Amygdala (tissue), 56 donors: ENCODE results near the gene ASAP3.

Experiments
- DNase-seq, 56 donors: peaks; one replicate each; lab custom pipeline; 2025; lab: John Stamatoyannopoulos, UW

ASAP3 gene

GRCh38 chr1:23428136-23428905, 55.7 kb downstream of the ASAP3 start:
- no peak for DNase-seq

- no peak for DNase-seq
Observed at GRCh38 chr1:23427550-23427949, 56.4 kb downstream of the ASAP3 start.

GRCh38 chr1:23426828-23427227, 57.2 kb downstream of the ASAP3 start:
- DNase-seq, result no peak

- no peak for DNase-seq
Observed at GRCh38 chr1:23425193-23425494, 58.8 kb downstream of the ASAP3 start.

GRCh38 chr1:23424293-23425192, 59.4 kb downstream of the ASAP3 start, which contains the start of gene TCEA3:
Gene TCEA3, minus strand, starts transcription at chr1:23424748. Its CDS starts 115 bp downstream, at chr1:23424633.
- DNase-seq, result peak in 8 of 56 donors; percentile 9 to 28 (median 16)

- DNase-seq, result peak in 1 of 56 donors; percentile 24
Observed at GRCh38 chr1:23423415-23424292, 60.3 kb downstream of the ASAP3 start.

GRCh38 chr1:23422941-23423340, 61.0 kb downstream of the ASAP3 start:
- DNase-seq, result no peak

GRCh38 chr1:23422241-23422877, 61.6 kb downstream of the ASAP3 start:
- DNase-seq, result peak in 3 of 56 donors; percentile 12 to 25 (median 13)

DNA sequence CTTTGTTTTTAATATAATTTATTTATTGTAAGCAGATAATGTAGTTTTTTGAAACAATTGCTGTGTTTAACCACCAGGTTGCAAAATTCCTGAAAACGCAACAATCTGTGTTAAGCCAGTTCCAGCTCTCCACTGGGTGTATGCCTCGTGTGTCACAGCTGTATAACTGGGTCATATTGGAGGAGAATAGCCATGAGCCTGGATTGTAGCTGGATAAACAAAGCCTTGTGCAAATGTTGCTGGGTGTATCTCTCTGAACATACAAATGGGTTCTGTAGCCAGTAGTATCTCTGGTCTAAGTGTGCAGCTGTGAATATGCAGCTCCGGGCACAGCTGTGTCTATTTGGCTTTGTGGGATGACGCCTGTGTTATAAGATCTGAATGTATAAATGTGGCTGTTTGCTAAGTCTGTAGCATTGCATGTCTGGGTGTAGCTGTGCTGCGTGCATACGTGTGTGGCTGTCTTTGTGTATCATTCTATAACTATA, 62.2 kb downstream of the ASAP3 start:
- peak in 9 of 56 donors; percentile 10 to 39 (median 32) for DNase-seq

DNA sequence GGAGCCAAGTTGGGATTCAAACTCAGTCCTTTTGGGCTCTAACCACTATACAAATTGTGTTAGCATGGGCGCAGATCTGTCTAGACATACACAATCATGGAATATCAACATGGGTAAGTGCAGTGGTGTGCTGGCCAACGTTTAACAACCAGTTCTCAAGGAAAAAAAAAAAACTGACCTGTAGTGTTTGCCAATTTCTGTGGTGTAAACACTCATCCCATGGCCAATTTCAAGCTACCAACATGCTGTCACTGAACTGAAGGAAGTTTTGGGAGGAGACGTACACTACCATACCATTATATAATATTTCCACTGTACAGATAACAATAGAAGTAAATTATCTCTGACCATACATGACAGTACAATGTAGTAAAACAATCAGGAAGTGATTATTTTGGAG, 62.6 kb downstream of the ASAP3 start:
- DNase-seq, result no peak

DNA sequence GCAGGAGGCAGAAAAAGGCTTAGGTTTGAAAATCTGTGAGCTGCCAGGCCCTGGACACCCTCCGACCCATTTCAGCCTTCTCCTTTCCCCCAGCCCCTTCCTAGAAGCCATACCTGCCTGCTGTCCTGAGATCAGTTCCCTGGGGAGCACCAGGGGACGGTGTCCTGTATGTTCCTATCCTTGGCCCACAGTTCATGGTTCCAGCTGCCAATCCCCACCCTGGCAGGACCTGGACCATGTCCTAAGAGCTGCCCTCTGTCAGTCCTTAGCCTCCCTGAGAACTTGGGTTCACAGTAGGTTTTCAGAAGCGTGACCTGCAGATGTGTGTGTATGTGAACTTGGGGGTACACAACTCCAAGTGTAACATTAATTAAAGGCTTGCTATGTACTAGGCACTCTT, 63.2 kb downstream of the ASAP3 start:
- DNase-seq, result no peak

GRCh38 chr1:23419180-23419579, 64.8 kb downstream of the ASAP3 start:
- DNase-seq, result no peak

GRCh38 chr1:23417570-23417969, 66.4 kb downstream of the ASAP3 start:
- DNase-seq, result peak in 1 of 56 donors; percentile 34

- DNase-seq, result no peak
Observed at GRCh38 chr1:23416964-23417363, 67.0 kb downstream of the ASAP3 start.

- peak in 1 of 56 donors; percentile 23 for DNase-seq
Observed at GRCh38 chr1:23408797-23409290, 75.1 kb downstream of the ASAP3 start.

GRCh38 chr1:23407016-23407630, 76.9 kb downstream of the ASAP3 start:
- no peak for DNase-seq

- no peak for DNase-seq
Observed at GRCh38 chr1:23405946-23406345, 78.0 kb downstream of the ASAP3 start.

DNA sequence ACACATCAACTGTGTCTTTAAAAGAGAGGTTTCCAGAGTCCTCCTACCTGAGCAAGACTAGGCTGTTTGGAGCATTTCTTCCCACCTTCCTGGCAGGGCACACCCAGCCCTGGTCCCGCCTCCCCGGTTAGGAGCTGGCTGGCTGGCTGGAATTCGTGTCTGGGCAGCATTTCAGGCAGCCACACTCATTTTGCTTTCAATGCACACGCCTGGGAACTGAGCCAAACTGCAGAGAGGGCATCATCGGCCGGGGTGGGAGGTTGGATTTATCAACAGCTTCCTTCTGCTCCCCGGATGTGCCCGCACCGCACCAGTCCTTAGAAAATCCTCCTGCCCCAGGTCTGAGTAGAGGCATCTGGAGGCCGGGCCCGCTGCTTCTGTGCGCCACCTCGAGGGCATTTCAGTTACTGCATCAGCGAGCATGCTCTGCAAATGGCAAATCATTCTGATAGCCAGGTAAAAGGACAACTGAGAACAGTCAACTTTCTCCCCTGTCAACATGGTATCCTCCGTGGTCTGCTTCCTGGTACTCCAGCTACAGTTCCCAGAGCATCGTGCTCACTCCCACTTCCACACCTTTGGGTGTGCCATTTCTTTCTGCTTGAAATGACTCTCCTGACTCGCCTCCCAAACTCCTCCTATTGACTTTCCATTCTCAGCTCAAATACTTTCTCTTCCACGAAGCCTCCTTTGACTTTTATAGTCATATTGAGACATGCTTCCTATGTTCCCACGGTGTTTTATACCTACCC, 80.1 kb downstream of the ASAP3 start:
- DNase-seq, result peak in 55 of 56 donors; percentile 24 to 92 (median 70)

DNA sequence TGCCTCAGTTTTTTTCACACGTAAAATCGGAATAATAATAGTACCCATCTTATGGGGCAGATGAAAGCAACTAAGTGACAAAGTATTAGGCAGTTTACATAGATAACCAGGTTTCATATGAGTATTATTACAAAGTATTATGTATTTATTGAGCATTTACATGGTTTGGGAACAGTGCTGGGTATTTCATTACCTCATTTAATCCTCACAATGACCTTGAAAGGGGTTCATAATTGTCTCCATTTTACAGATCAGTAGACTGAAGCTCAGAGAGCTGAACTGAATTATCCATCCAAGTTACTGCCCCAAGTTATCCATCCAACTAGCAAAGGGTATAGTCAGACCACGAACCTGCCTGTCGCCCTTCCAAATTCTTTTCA, 80.6 kb downstream of the ASAP3 start:
- DNase-seq, result no peak
